RWPE1 (cell line): ENCODE data around the gene TGFBR1.

Source experiments
- CTCF ChIA-PET: fragments of 350-600 bp; sonication (Branson Sonifier 250); formaldehyde crosslinking; extraction: SDS; loops from one replicate; lab custom pipeline; 2021; lab: Yijun Ruan, JAX
- POLR2A ChIA-PET: fragments of 400-600 bp; formaldehyde crosslinking; extraction: SDS; loops from one replicate; lab custom pipeline; 2020; ENCODE audit warnings: antibody characterized with exemption; ENCODE audit not compliant: low non-redundant PET; lab: Yijun Ruan, JAX
- DNase-seq: peaks from one replicate; pipeline ENCODE4 v3.0.0; 2012; ENCODE audit warnings: low spot score
- H3K27ac ChIP-seq: fragments of 450-650 bp; 2 replicates; pipeline ENCODE4 v1.5.1; 2017
- TF ChIP-seq, protein P1 (sequence below): fragments of 450-650 bp; conservative IDR thresholded peaks from 2 replicates; pipeline ENCODE4 v1.5.1; 2017; ENCODE audit warnings: low read depth, mild to moderate bottlenecking

The TGFBR1 gene

DNA sequence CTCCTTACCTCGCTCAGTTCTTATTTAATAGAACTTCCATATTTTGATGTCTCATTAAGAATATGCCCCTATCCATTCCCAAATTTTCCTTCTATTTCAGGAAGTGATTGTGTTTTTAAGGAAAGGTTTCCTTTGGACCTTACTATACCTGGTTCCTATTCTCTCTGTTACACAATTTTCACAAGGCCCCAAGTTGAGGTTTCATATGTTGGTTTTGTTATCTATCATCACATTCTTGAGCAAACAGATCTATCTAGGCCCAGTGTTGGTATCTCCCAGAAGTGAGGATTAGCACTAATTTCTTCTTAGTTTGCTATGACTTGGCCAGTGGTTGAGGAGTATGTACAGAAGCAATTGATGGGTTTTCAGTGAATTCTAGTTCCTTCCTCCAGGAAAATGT lies 75.3 kb downstream of the TGFBR1 start:
- POLR2A ChIA-PET = no interaction called here
- no peak for DNase-seq
- CTCF ChIA-PET = interaction anchor here (0.6 kb wide), 2 partner anchors 294 to 1041 kb away, joined by 3 read pairs; no protein-coding TSS in a partner anchor
- TF ChIP-seq, protein P1, sequence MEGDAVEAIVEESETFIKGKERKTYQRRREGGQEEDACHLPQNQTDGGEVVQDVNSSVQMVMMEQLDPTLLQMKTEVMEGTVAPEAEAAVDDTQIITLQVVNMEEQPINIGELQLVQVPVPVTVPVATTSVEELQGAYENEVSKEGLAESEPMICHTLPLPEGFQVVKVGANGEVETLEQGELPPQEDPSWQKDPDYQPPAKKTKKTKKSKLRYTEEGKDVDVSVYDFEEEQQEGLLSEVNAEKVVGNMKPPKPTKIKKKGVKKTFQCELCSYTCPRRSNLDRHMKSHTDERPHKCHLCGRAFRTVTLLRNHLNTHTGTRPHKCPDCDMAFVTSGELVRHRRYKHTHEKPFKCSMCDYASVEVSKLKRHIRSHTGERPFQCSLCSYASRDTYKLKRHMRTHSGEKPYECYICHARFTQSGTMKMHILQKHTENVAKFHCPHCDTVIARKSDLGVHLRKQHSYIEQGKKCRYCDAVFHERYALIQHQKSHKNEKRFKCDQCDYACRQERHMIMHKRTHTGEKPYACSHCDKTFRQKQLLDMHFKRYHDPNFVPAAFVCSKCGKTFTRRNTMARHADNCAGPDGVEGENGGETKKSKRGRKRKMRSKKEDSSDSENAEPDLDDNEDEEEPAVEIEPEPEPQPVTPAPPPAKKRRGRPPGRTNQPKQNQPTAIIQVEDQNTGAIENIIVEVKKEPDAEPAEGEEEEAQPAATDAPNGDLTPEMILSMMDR = no peak
- no peak overlapping the region for H3K27ac ChIP-seq

DNA sequence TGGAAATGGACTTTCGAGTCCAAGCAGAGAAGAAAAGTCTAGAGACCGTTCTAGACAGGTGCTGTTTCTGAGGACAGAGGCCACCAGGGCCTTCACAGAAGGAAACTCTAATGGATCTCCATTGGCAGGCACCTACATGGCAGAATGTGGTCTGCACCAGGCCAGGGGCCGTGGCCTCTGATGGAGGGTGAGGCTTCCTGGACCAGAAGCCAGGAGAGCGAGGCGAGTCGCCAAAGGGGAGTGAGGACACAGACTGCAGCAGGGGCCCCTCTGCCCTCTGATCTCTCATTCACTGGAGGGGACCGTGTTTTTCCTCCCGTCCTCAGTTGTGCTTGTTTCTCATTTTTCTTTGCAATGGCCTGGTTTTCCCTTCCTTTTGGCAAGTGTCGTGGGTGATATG lies 75.7 kb downstream of the TGFBR1 start:
- DNase-seq = no peak
- TF ChIP-seq, protein P1 = no peak
- CTCF ChIA-PET = no interaction called here
- H3K27ac ChIP-seq = no peak overlapping the region
- POLR2A ChIA-PET = no interaction called here

DNA sequence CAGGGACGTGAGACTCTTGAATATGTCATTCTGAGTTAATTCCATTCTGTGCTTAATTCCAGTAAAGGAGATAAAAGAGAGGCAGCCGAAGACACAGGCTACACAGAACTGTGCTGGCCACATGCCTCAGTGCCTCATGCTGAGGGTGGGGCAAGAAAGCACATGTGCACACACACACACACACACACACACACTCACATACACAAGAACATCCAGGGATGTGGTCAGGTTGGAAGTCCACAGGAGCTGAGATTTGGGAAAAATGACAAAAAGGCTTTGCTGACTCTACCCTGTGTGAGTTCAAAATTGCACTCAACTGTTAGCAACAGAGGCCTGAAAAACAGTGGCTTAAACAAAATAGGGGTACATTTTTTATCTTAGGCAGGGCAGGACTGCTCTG lies 76.3 kb downstream of the TGFBR1 start:
- TF ChIP-seq, protein P1 = no peak
- ChIA-PET CTCF (no interaction called here), POLR2A (no interaction called here)
- H3K27ac ChIP-seq = no peak overlapping the region
- no peak for DNase-seq

DNA sequence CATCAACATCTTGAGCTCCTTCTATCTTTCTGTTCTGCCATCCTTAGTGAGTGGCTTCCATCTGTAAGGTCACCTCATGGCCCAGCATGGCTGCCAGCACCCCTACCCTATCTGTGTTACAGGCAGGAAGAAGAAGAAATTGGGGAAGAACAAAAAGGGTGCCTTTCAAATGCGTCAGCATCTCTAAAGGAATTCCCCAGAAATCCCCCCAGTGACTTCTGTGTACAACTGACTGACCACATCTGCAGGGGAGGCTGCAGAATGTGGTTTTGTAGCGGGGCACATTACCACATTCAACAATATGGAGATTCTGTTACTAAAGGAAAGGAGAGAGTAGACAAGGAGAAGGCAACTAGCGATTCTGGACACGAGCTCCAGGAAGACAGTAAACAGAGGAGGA lies 76.7 kb downstream of the TGFBR1 start:
- TF ChIP-seq, protein P1 = no peak
- no peak for DNase-seq
- CTCF ChIA-PET = interaction anchor here (0.7 kb wide), 1 partner anchor 19 kb away, joined by 3 read pairs; no protein-coding TSS in a partner anchor

DNA sequence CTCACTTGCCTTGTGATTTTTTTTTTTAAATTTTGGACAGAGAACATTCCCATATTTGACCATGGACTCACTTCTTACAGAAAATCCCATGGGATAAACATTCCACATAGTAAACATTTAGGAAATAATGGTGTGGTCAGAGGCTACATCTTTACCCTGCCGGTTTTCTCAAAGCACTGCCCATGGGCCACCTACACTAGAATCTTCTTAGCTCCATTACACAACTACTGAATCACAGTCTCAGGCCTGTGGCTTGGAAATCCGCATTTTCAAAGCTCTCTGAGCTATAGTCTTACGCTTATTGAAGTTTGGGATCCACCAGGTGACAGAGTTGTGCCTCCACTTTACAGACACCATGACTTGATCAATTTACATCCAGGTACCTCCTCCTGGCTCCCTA lies 77.4 kb downstream of the TGFBR1 start:
- POLR2A ChIA-PET = no interaction called here
- DNase-seq = no peak
- H3K27ac ChIP-seq = no peak overlapping the region
- CTCF ChIA-PET = interaction anchor here (0.6 to 1.4 kb wide), 4 partner anchors 10 to 1485 kb away, joined by 3 to 8 read pairs (median 4); no protein-coding TSS in a partner anchor
- TF ChIP-seq, protein P1 = no peak

More for the DNA sequence above, 76.7 kb downstream of the TGFBR1 start:
- POLR2A ChIA-PET = no interaction called here
- H3K27ac ChIP-seq = no peak overlapping the region

DNA sequence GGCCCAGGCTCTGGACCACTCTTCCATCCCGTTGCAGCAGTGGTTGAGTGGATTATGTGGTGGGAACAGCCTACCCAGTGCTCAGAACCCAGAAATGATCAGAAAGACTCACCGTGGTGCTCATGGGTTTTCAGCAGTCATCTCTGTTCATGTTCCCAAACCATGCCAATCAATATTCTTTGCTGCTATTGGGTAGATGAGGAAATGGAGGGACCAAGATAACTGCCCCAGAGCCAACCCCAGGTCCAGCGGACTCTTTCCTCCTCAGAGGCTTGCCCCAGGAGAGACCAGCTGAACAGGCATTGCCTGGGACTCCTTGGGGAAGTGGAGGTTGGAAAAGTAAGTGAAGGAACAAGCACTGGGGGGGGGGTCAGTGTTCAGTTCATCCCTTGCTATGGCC lies 78.7 kb downstream of the TGFBR1 start:
- TF ChIP-seq, protein P1 = no peak
- H3K27ac ChIP-seq = no peak overlapping the region
- ChIA-PET POLR2A (no interaction called here), CTCF (interaction anchor here (1.0 to 2.8 kb wide), 3 partner anchors 11 to 82 kb away, joined by 3 to 16 read pairs (median 4); no protein-coding TSS in a partner anchor)
- DNase-seq = no peak
